Anterior cingulate cortex (tissue), 58 donors: ENCODE data around the gene DAZAP2.
"Not testable (repeated sequence)": the region's sequence is repeated elsewhere in the genome, so short reads cannot be mapped to it uniquely, and the experiment has no call there.

Experiments
- DNase-seq, 58 donors: peaks; one replicate each; lab custom pipeline; 2025; lab: John Stamatoyannopoulos, UW

DAZAP2 gene

DNA sequence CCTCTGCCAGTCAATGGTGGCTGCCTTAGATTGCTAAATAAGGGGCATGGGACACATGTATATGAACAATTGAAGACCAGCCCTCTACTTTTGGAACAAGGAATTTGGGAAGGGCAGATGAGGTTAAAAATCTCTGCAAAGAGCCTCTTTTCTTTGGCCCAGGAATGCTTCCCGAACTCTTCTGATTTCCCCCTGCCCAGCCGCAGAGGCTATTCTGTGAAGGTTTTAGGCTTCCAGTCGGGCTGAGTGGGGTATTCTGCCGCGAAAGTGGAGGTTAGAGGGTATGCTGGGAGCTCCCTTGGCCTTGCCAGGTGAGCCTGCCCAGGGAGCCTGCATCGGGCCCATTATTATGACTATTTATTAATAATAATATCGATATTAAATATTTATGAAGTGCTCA is 22.0 kb upstream of the DAZAP2 start:
- peak in 1 of 58 donors; percentile 43 for DNase-seq

DNA sequence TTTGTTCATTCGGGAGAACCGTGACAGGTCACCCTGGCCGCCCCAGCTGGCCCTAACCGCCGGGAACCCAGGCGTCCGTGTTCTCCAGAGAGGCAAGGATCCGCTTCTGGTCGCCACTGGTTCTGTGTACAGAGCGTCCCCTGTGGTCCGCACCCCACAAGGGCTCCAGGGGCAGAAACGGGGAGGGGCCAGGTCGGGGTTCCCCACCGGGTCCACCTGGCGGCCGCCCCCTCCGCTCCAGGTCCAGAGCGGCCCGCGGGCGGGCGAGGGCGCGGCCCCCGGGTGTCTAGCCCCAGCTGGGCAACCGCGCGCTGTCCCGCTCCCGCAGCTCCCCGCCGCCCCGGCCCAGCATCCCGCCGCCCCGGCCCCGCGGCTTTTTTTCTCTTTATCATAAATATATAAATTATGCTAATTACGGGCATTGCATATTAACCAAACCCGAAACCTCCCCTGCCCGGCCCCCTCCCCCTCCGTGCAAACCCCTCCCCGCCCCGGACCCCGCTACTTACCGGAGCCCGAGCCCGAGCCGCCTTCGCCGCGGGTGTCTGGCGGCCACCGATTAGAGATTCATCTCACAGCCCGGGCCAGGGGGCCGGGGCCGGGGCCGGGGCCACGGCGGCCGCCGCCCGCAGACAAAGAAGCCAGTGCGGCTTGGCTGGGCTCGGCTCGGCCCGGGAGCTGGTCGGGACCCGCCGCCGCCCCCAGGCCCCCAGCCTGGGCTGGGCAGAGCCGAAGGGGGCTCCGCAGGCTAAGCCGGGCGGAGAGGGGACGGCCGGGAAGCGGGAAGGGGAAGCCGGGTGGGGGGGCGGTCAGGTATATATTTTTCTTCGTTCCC is 21.3 kb upstream of the DAZAP2 start:
- DNase-seq: peak in 50 of 58 donors; percentile 21 to 79 (median 58)

DNA sequence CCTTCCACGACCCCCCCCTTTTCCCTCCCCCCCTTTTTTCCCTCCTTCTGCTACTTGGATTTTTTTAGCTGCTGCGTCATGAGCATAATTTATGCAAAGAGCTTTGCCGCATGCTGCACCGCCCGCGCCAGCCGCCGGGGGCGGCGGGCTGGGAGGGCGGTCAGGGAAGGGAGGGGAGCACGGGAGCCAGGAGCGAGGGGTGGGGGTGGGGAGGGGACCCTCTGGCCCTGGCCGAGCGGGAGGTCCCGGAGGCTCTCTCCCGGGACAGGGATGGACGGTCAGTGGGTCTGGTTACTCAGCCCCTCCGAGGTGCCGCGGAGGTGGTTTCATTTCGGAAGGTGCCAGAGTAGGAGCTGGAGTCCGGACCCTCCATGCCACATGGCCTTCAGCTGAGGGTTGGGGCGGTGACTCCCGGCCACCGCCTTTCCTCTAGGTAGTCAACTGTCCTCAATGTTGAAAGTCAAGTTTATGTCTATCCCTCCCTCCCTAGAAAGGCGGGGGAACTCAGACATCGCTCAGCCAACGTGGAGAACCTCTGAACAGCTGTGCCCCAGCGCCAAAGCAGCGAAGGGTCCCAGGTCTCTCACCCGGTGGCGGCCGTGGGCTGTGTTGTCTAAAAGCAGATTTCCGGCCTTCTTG is 20.5 kb upstream of the DAZAP2 start, which contains the start of gene POU6F1:
TSS of gene POU6F1 (minus strand) at position 95 of the 639 bp plus-strand sequence. CDS start 11,226 bp downstream, outside the sequence.
- DNase-seq: peak in 56 of 58 donors; percentile 10 to 82 (median 60)

DNA sequence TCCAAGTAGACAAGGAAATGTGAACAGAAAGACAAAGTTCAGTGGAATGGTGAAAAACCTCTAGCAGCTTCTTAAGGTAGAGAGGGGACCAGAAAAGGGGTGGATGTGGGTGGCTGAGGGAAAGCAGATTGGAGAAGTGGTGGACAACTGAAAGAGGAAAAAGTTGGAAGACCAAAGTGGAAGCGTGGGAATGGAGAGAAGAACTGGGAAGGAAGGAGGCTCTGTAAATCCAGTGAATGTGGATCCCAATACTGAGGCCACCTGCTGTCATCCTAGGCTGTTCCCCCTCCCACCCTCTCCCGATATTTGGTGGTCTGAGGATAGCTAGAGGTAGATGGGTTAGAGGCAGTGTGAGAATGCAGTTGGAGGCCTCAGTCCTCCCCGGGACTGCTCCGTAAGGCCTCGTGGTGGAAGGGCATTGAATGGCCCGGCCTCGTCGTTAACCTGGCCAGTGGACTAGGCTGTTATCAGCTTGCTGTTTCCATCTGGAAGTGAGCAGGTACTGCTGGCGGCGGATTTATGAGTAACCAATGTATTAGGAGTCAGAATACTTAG is 19.9 kb upstream of the DAZAP2 start:
- DNase-seq: no peak

DNA sequence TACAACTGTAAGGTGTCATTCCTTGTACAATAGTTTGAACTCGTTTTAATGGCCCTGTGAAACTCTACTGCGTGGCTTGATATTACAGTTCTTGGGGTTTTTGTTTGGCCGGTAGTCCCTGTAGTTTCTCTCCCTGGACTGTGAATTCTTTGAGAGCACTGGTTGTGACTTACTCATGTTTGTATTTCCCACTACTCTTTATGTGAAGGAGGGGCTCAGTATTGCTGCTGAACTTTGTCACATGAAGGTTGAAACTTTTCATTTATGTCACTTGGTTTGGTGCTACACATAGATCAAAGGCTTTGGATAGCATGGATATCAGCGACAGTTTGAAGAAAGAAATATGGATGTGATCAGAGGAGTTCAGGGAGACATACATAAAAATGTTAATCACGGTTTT is 19.3 kb upstream of the DAZAP2 start:
- no peak for DNase-seq

DNA sequence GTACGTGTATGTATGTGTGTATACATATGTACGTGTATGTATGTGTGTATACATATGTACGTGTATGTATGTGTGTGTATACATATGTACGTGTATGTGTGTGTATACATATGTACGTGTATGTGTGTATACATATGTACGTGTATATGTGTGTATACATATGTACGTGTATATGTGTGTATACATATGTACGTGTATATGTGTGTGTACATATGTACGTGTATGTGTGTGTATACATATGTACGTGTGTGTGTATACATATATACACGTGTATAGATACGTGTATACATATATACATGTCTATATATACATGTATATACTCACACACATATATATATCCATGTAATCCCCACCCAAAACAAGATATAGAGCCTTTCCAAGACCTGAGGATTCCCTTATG is 18.8 kb upstream of the DAZAP2 start:
- not testable (repeated sequence) for DNase-seq

DNA sequence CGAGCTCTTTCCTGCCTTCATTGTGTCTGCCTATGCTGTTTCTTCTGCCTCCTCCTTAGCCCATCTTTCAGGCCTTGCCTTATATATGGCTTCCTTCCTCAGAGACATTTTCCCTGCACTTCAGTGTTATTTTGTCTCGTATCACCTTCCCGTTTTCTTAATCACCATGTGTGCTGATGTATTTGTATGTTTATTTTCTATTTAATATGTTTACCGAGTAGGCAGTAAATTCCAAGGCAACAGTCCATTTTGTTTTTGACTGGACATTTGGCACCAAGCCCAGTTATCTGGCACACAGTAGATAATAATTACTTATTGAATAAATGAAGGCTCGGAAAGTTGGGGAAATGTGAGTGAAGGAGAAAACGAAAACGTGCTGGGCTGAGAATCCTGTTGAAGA is 16.2 kb upstream of the DAZAP2 start:
- DNase-seq: peak in 1 of 58 donors; percentile 21

DNA sequence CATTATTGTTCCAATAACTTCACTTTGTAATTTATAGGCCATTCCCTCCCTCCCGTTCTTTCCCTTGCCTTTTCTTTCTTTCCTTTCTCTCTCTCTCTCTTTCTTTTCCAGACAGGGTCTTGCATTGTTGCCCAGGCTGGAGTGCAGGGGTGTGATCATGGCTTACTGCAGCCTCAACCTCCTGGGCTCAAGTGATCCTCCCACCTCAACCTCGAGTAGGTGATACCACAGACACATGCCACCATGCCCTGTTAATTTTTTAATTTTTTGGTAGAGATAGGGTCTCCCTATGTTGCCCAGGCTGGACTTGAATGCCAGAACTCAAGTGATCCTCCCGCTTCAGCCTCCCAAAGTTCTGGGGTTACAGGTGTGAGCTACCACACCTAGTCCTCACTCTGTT is 14.0 kb upstream of the DAZAP2 start:
- DNase-seq: no peak

DNA sequence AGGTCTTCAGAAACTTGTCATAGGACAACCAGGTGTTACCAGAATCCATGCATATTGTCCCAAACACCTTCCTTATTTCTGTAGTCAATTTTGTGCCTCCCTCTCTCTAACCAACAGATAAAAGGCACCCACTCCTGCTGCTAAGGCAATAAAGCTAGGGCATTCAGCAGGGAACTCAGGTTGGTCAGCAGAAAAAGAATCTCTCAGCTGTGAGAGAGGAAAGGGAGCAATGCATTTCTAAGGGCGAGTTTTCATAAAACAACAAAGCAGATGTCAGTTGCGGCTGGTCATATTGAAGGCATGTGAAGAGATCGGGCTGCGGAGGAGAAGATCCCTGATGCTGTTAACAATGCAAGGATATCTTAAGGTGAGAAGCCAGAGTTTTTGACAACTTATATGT is 13.4 kb upstream of the DAZAP2 start:
- DNase-seq: no peak

DNA sequence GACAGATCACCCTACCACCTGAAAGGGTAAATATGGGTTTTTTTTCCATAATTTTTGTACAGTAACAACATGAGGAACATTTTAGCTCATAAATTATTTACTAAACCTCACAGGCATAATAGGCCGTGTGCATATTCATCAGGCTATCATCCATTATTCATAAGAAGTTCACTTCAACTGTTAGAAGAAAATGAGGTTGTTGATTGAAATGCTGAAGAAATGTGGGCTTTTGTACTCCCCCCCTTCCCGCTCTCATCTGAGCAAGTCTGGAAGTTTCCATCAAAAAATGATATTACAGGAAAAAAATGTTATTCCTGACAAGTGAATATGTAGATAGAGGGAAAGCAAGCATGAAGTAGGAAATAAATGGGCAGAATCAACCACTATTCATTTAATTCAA is 12.9 kb upstream of the DAZAP2 start:
- no peak for DNase-seq

DNA sequence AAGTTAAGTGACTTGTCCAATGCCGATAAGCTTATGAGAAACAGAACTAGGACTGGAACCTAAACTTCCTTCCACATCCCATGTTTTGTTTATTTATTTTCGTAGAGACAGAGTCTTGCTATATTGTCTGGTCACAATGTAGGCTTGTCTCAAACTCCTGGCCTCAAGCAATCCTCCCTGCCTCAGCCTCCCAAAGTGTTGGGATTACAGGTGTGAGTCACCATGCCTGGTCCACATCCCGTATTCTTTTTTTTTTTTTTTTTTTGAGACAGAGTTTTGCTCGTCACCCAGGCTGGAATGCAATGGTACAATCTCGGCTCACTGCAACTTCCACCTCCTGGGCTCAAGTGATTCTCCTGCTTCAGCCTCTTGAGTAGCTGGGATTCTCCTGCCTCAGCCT is 11.5 kb upstream of the DAZAP2 start:
- DNase-seq: not testable (repeated sequence)

DNA sequence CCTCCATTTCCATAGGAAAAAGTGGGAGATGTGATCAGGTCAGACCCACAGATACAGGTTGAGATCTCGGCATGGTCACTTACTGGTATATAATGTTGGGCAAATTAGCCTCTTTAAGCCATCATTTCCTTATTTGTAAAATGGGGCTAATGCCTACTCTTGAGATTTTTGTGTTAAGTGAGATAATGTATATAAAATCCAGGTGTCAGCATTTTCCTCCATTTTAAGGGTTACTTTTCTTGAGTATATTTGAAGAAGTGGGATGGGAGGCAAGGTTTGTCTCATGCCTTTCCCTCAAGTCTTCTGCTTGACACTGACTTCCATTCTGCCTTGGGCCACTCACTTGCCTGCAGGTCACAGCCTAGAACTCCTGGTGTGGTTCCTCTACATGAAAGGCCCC is 10.7 kb upstream of the DAZAP2 start:
- no peak for DNase-seq

DNA sequence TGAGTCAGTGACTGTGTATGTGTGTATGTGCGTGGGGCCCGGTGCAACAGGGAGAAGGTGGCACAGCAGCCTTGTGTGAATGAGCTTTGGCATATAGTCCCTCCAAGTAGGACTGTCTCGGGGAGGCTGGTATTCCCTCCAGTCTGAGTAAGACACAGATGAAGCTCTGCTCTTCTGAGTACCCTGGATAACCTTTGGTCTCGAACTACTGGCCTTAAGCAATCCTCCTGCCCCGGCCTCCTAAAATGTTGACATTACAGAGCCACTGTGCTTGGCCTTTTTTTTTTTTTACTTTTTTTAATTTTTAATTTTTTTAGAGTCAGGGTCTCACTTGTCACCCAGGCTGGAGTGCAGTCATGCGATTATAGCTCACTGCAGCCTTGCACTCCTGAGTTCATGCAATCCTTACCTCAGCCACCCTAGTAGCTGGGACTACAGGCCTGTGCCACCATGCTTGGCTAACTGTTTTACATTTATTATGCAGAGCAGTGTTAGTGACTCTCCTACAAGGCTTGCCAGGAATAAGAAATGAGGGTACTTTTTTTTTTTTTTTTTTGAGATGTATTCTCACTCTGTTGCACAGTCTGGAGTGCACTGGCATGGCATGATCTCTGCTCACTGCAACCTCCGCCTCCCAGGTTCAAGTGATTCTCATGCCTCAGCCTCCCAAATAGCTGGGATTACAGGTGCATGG is 9.4 kb upstream of the DAZAP2 start:
- DNase-seq: no peak

DNA sequence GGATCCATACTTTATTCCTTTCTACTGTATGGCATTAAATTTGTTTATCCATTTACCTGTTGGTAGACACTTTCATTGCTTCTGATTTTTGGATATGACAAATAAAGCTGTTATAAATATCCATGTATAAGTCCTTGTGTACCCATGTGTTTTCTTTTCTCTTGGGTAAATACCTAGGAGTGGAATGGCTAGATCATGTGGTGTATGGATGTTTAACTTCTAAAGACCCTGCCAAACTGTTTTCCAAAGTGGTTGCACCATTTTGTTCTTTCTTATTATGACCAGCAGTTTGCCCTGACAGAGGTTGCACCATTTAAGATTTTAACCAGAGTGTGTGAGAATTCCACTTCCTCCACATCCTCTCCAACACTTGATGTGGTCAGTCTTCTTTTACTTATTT is 6.0 kb upstream of the DAZAP2 start:
- DNase-seq: no peak

DNA sequence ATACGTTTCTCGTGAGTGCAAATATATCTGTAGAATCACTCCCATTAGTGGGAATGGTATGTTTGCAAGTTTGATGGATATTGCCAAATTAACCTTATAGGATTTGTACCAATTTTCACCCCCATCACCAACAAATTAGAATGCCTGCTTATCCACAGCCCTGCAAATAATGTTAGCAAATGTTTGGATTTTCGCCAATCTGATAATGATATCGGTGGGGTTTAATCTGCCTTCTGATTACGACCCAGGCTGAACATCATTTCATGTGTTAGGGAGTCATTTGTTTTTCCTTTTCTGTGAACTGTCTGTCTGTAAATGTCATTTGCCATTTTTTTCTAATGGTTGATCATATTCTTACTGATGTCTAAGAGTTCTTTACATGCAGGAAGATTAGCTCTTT is 4.1 kb upstream of the DAZAP2 start:
- no peak for DNase-seq

DNA sequence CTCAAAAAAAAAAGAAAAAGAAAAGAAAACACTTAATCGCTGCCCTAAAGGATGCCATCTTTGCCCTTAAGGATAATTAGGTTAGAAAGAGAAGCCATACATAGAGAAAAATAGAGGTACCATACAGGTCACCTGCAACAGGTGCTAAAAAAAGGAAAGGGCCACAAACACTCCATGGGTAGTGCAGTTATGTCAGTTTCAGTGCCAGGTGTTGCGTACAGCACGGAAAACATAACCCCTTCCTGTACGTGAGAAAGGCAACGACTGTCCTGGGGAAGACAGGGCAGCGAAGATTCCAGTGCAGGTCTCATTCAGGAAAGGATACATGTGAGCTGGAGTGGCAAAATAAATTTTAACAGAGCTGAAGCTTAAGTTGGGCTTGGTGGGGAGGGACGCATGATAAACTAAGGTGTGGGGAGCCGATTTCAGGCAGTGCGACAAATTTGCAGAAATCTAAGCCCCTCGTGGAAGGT is 553 bp upstream of the DAZAP2 start:
- peak in 1 of 58 donors; percentile 45 for DNase-seq

DNA sequence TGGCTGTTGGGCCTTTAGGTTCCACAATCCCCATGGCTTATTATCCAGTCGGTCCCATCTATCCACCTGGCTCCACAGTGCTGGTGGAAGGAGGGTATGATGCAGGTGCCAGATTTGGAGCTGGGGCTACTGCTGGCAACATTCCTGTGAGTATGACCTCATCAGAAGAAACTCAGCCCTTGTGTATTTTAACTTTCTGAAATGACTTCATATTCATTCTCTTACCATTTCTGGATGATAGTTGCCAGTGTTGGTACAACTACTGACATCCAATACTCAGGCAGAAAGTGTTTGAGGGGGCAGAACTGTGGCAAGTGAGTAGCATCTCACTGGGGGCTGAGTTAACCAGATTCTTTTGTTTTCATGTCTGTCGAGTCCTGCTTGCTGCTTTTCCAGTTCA is 2.3 kb downstream of the DAZAP2 start:
- no peak for DNase-seq

DNA sequence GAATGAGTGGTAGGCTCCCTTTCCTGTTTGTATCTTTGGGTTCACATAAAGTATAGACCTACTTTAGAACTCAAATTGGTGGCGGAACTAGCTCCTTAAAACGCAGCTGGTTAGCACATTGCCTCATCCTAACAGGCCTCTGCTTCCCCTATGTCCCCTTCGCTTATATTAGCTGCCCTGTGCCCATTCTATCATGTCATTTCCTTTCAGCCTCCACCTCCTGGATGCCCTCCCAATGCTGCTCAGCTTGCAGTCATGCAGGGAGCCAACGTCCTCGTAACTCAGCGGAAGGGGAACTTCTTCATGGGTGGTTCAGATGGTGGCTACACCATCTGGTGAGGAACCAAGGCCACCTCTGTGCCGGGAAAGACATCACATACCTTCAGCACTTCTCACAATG is 3.5 kb downstream of the DAZAP2 start:
- DNase-seq: peak in 1 of 58 donors; percentile 14

DNA sequence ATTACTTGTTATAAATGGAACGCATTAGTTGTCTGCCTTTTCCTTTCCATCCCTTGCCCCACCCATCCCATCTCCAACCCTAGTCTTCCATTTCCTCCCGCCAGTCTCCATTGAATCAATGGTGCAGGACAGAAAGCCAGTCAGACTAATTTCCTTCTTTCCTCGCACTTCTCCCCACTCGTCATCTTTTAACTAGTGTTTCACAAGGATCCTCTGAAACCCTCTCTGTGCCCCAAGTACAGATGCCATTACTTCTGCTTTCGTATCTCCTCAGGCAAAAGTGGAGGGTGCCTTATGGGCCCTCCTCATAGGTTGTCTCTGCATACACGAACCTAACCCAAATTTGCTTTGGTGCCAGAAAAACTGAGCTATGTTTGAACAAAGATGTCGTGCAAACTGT is 4.2 kb downstream of the DAZAP2 start:
- no peak for DNase-seq

DNA sequence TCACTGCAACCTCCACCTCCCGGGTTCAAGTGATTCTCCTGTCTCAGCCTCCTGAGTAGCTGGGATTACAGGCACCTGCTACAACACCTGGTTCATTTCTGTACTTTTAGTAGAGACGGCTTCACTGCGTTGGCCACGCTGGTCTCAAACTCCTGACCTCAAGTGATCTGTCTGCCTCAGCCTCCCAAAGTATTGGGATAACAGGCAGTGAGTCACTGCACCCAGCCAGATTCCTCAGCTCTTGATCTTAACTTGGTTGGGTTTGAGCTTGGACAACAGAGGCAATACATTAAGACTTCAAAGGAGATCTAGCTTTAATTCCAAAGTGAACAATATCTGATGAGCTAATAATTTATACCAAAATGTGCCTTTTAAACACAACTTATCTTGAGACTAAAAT is 5.6 kb downstream of the DAZAP2 start:
- no peak for DNase-seq
